Astrocyte (in vitro differentiated cells and primary cell): ENCODE measurements around the gene PKP1. TPM values are rescaled to one million over a fixed set of nuclear protein-coding genes. Genes with fewer than 3 reads are reported as not detected.

Experiments
- DNase-seq: peaks from one replicate; pipeline ENCODE4 v3.0.0-alpha.2; 2010; ENCODE audit warnings: low read depth
- FAIRE-seq: peaks from 2 replicates; lab custom pipeline; 2011; peaks lifted over from hg19 to GRCh38; lab: Jason Lieb, UNC
- H2AFZ ChIP-seq: 2 replicates; pipeline ENCODE4 v1.6.0; 2012; ENCODE audit warnings: low read depth, low read length, inconsistent platforms
- H3K27ac ChIP-seq: 2 replicates; pipeline ENCODE4 v1.5.1; 2011; ENCODE audit warnings: low read depth, low read length, inconsistent platforms
- H3K27me3 ChIP-seq: 2 replicates; pipeline ENCODE4 v1.6.0; 2011; ENCODE audit warnings: low read length, inconsistent platforms; ENCODE audit not compliant: insufficient read depth
- H3K36me3 ChIP-seq: 2 replicates; pipeline ENCODE4 v1.5.1; 2011; ENCODE audit warnings: low read length, inconsistent platforms; ENCODE audit not compliant: insufficient read depth
- H3K4me1 ChIP-seq: 2 replicates; pipeline ENCODE4 v1.5.1; 2011; ENCODE audit warnings: low read length, inconsistent platforms; ENCODE audit not compliant: insufficient read depth
- H3K4me2 ChIP-seq: 2 replicates; pipeline ENCODE4 v1.6.0; 2012; ENCODE audit warnings: low read length, inconsistent platforms
- H3K4me3 ChIP-seq: 2 replicates; pipeline ENCODE4 v1.5.1; 2011; ENCODE audit warnings: low read depth, mild to moderate bottlenecking, low read length, inconsistent platforms; ENCODE audit not compliant: insufficient read depth
- H3K79me2 ChIP-seq: 2 replicates; pipeline ENCODE4 v1.6.0; 2012; ENCODE audit warnings: mild to moderate bottlenecking, low read length, inconsistent platforms; ENCODE audit not compliant: insufficient read depth
- H3K9ac ChIP-seq: 2 replicates; pipeline ENCODE4 v1.6.0; 2012; ENCODE audit warnings: mild to moderate bottlenecking, low read length, inconsistent platforms
- H3K9me3 ChIP-seq: 2 replicates; pipeline ENCODE4 v1.5.1; 2012; ENCODE audit warnings: low read depth, mild to moderate bottlenecking, low read length, inconsistent platforms; ENCODE audit not compliant: insufficient read depth
- H4K20me1 ChIP-seq: 2 replicates; pipeline ENCODE4 v1.6.0; 2012; ENCODE audit warnings: low read length, inconsistent platforms; ENCODE audit not compliant: insufficient read depth
- H3K27ac Mint-ChIP-seq: one replicate; pipeline ENCODE4 v1.8.0; 2021; ENCODE audit warnings: mild to moderate bottlenecking, mixed read lengths; ENCODE audit not compliant: unreplicated experiment
- H3K27me3 Mint-ChIP-seq: one replicate; pipeline ENCODE4 v1.8.0; 2021; ENCODE audit warnings: low read depth, mixed read lengths; ENCODE audit not compliant: unreplicated experiment
- H3K36me3 Mint-ChIP-seq: one replicate; pipeline ENCODE4 v1.8.0; 2021; ENCODE audit warnings: low read depth, mixed read lengths; ENCODE audit not compliant: unreplicated experiment
- H3K4me1 Mint-ChIP-seq: one replicate; pipeline ENCODE4 v1.8.0; 2021; ENCODE audit warnings: low read depth, mixed read lengths; ENCODE audit not compliant: unreplicated experiment
- H3K4me3 Mint-ChIP-seq: one replicate; pipeline ENCODE4 v1.8.0; 2021; ENCODE audit warnings: mild to moderate bottlenecking, moderate library complexity, mixed read lengths; ENCODE audit not compliant: unreplicated experiment
- H3K9me3 Mint-ChIP-seq: one replicate; pipeline ENCODE4 v1.8.0; 2021; ENCODE audit warnings: mild to moderate bottlenecking, mixed read lengths; ENCODE audit not compliant: unreplicated experiment
- CTCF ChIP-seq: IDR thresholded peaks from 2 replicates; pipeline ENCODE4 v1.5.1; 2011; ENCODE audit warnings: low read depth, mild to moderate bottlenecking, inconsistent platforms, low read length, moderate library complexity; ENCODE audit not compliant: insufficient read depth
- EZH2 ChIP-seq: IDR thresholded peaks from 2 replicates; pipeline ENCODE4 v1.6.1; 2012; ENCODE audit warnings: mild to moderate bottlenecking, low read length, inconsistent platforms; ENCODE audit not compliant: insufficient read depth
- total RNA-seq: library from RNA; stranded (reverse); gene quantifications from 2 replicates; pipeline ENCODE4 v1.2.1, GENCODE V29; 2021

The PKP1 gene
- total RNA-seq, 1 donor from 2014 or later, result 0.07 TPM

DNA sequence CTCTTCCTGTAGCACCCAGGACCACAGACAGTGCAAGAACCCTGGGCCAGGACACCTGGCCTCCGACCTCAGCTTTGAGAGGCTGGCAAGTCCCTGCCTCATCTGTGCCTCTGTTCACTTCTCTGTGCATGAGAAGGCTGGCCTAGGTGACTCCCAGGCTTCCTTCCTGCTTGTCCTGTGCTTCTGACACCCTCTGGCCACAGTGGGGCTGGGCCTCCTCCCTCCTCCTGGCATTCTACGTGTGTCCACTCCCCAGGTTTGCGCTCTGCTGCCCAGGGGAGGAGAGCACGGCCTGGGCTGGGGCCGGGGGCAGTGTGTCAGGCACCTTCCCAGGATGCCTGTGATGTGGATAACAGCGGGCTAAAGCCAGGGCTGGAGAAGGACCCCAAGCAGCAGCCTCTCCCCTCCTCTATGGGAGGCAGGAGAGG lies 30.3 kb upstream of the PKP1 start:
- no peaks in the 10 kb centered on the region for H3K36me3 Mint-ChIP-seq
- H3K27me3 Mint-ChIP-seq, result peaks cover 40% of the 10 kb centered on the region
- H3K4me3 Mint-ChIP-seq, result no peak overlapping the region
- H3K4me1 ChIP-seq, result no peaks in the 10 kb centered on the region
- no peak for FAIRE-seq
- no peaks in the 10 kb centered on the region for H3K4me1 Mint-ChIP-seq
- no peak overlapping the region for H3K4me2 ChIP-seq
- no peak overlapping the region for H3K27ac ChIP-seq
- TF ChIP-seq CTCF, result no peak
- TF ChIP-seq EZH2, result no peak
- H3K79me2 ChIP-seq, result no peaks in the 10 kb centered on the region
- H2AFZ ChIP-seq, result no peak overlapping the region
- DNase-seq, result no peak
- H3K27ac Mint-ChIP-seq, result no peak overlapping the region
- H3K9me3 ChIP-seq, result no peaks in the 10 kb centered on the region
- H3K9ac ChIP-seq, result no peak overlapping the region
- H4K20me1 ChIP-seq, result no peaks in the 10 kb centered on the region
- H3K4me3 ChIP-seq, result no peak overlapping the region
- H3K36me3 ChIP-seq, result no peaks in the 10 kb centered on the region
- no peaks in the 10 kb centered on the region for H3K27me3 ChIP-seq
- H3K9me3 Mint-ChIP-seq, result no peaks in the 10 kb centered on the region

DNA sequence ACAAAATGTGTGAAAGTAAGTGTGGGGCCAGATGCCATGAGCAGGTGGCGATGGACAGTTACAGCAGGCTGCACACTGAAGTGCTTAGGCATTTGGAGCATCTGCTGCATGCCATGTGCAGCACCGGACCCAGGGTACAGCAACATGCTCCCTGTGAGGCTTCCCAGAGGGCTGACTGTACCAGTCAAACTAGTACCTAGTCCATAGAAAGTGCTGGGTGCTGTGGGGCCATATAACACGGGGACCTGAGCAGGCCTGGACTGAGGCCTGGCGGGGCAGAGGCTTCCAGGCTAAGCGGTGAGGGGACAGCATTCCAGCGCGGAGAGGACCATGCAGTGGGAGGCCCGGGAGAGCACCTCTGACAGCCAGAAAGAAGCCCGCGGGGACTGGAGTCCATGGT lies 29.9 kb upstream of the PKP1 start:
- Mint-ChIP-seq H3K4me3 (no peak overlapping the region), H3K36me3 (no peaks in the 10 kb centered on the region), H3K9me3 (no peaks in the 10 kb centered on the region), H3K27ac (no peak overlapping the region), H3K4me1 (no peaks in the 10 kb centered on the region), H3K27me3 (peaks cover 40% of the 10 kb centered on the region)
- TF ChIP-seq CTCF (no peak), EZH2 (no peak)
- FAIRE-seq (no peak), DNase-seq (no peak)
- no peak overlapping the region for H3K9ac ChIP-seq
- H3K27me3 ChIP-seq, result no peaks in the 10 kb centered on the region
- no peaks in the 10 kb centered on the region for H4K20me1 ChIP-seq
- no peaks in the 10 kb centered on the region for H3K79me2 ChIP-seq
- no peaks in the 10 kb centered on the region for H3K36me3 ChIP-seq
- H3K27ac ChIP-seq, result no peak overlapping the region
- no peak overlapping the region for H2AFZ ChIP-seq
- H3K9me3 ChIP-seq, result no peaks in the 10 kb centered on the region
- no peaks in the 10 kb centered on the region for H3K4me1 ChIP-seq
- H3K4me3 ChIP-seq, result no peak overlapping the region
- H3K4me2 ChIP-seq, result no peak overlapping the region

DNA sequence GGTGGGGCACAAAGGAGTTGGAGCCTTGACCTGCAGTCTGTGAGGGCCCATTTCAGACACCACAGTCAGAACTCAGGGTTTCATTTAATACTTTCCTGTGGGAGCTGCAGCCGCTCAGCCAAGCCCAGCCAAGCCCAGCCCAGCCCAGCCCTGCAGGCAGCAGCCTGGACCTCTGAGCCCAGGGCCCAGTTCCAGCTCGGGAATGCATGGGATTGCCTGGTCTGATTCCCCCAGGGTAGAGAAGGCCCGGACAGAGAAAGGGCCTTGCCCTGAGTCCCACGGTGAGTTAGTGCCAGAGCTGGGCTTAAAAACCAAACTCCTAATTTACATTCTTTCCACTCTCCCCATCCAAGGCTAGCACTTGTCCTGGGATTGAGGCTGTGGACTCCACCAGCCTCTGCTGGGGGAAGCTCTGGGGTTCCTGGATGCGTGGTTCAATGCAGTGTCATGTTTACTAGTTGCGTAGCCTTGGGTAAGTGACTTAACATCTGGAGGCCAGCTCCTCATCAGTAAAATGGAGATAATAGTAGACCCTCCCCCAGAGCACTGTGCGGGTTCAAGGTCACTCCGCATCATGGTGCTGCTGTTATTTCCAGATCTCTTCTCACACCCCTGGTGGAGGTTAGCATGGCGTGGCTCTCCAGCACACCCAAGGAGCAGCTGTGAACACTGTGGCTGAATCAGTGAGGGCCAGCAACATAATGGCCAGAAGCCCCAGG lies 29.2 kb upstream of the PKP1 start:
- H2AFZ ChIP-seq, result no peak overlapping the region
- peaks cover under 1% of the 10 kb centered on the region for H3K4me1 ChIP-seq
- H3K4me3 ChIP-seq, result no peak overlapping the region
- no peaks in the 10 kb centered on the region for H3K79me2 ChIP-seq
- H3K4me3 Mint-ChIP-seq, result no peak overlapping the region
- H3K36me3 ChIP-seq, result no peaks in the 10 kb centered on the region
- TF ChIP-seq EZH2 (no peak), CTCF (no peak)
- no peak overlapping the region for H3K27ac Mint-ChIP-seq
- no peaks in the 10 kb centered on the region for H3K9me3 Mint-ChIP-seq
- no peak overlapping the region for H3K9ac ChIP-seq
- no peaks in the 10 kb centered on the region for H4K20me1 ChIP-seq
- DNase-seq, result no peak
- FAIRE-seq, result no peak
- H3K4me2 ChIP-seq, result no peak overlapping the region
- H3K27ac ChIP-seq, result no peak overlapping the region
- H3K9me3 ChIP-seq, result no peaks in the 10 kb centered on the region
- H3K27me3 ChIP-seq, result no peaks in the 10 kb centered on the region
- H3K4me1 Mint-ChIP-seq, result no peaks in the 10 kb centered on the region
- H3K36me3 Mint-ChIP-seq, result no peaks in the 10 kb centered on the region
- peaks cover 38% of the 10 kb centered on the region for H3K27me3 Mint-ChIP-seq
